ENCODE results near the gene GALP.

DNA sequence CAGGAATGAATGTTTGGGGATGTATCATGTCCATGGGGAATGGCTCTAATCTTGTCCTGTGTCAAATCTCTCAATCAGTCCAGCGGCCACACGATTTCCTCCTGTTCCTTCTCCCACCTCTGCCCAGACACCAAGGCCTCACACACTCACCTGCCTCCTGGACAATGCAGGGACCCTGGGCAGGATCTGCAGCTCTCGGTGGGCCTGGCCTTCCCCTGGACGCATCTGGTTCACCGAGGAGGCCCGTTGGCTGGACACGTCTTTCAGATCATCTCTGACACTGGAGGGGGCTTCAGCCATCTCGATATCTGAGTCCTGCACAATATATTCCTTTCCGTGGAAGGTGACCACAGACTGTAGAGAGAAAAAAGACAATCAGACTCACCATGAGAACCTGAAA is 47.7 kb downstream of the GALP start:
- no peak for TF ChIP-seq EZH2phosphoT487 (IDR thresholded peaks at IDR 0.05; ENCODE audit: borderline replicate concordance)
- no peak for TF ChIP-seq CTCF (conservative IDR thresholded peaks at IDR 0.05; ENCODE audit: low read length)

Measured in Loucy (cell line).